ENCODE measurements around the gene FYB2.

Gene FYB2

DNA sequence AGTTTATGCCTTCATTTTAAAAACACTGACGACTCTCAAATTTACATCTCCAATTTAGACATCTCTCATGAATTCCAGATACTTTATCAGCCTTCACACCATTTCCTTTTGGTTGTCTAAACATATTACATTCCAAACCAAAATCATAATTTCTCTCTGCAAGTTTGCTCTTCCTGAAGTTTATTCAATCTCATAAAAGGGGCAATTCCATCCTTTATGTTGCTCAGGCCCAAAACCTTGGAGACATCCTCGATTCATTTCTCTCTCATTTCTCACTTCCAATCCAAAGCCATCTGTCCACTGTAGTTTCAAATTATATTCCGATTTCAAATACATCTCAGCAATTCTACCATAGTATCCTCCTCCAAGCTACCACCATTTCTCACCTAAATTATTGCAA lies 74.0 kb downstream of the FYB2 start:
- Histone ChIP-seq H3K9ac (ENCODE audit: low read length in 5 of 5) (no peak overlapping the region), H3K27me3 (ENCODE audit: control insufficient read depth in 5 of 5, insufficient read depth in 4 of 5, low read length in 5 of 5) (peaks cover 0 to 3% (median 0%) of the 10 kb centered on the region in 5 donors), H3K27ac (ENCODE audit: low read depth, low read length) (no peak overlapping the region), H3K36me3 (ENCODE audit: control insufficient read depth in 5 of 5, insufficient read depth in 5 of 5, low read length in 5 of 5) (no peaks in the 10 kb centered on the region), H3K4me3 (ENCODE audit: low read depth in 1 of 5, low read length in 5 of 5) (no peak overlapping the region), H3K9me3 (ENCODE audit: control insufficient read depth in 5 of 5, low read length in 5 of 5) (no peaks in the 10 kb centered on the region), H3K4me1 (ENCODE audit: control insufficient read depth in 5 of 5, insufficient read depth in 5 of 5, low read length in 5 of 5) (peaks cover 0 to 4% (median 0%) of the 10 kb centered on the region in 5 donors)

DNA sequence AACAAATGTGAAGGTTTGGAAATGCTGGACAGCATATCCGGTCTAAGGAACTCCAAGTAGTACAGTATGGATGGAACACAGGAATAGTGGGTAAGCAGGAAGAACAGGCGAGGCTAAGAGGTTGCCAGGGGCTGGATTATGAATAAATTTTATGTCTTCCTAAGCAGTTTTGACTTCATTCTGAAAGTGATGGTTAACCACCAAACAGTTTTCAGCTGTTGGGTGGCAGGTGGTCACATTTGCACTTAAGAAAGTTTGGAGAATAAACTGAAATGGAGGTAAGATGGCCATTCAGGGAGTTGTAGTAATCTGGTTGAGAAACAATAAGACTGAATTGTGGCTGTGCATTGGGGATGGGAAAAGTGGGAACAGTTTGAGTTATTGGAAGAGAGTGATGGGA lies 90.2 kb downstream of the FYB2 start:
- Histone ChIP-seq H3K27ac (ENCODE audit: low read depth, low read length) (no peak overlapping the region), H3K4me3 (ENCODE audit: low read depth in 1 of 5, low read length in 5 of 5) (no peak overlapping the region), H3K9me3 (ENCODE audit: control insufficient read depth in 5 of 5, low read length in 5 of 5) (no peaks in the 10 kb centered on the region), H3K9ac (ENCODE audit: low read length in 5 of 5) (no peak overlapping the region), H3K36me3 (ENCODE audit: control insufficient read depth in 5 of 5, insufficient read depth in 5 of 5, low read length in 5 of 5) (no peaks in the 10 kb centered on the region), H3K4me1 (ENCODE audit: control insufficient read depth in 5 of 5, insufficient read depth in 5 of 5, low read length in 5 of 5) (no peaks in the 10 kb centered on the region), H3K27me3 (ENCODE audit: control insufficient read depth in 5 of 5, insufficient read depth in 4 of 5, low read length in 5 of 5) (peaks cover 0 to 6% (median 2%) of the 10 kb centered on the region in 5 donors)

DNA sequence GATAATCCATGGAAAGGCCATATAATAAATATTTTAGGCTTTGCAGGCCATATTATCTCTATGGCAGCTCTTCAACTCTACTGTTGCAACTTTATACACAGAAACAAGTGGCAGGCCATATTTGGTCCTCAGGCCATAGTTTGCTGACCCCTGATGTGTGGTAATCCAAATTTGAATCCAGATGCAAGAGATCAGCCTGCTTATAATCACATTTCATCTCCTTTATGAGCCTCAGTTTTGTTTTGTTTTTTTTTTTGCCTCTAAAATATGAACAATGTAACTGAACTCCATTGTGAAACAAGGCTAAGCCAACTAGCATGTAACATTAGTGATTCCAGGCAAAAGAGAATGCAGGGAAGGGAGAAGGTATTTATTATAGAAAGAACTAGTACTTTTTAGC lies 92.5 kb downstream of the FYB2 start:
- H3K36me3 ChIP-seq (ENCODE audit: control insufficient read depth in 5 of 5, insufficient read depth in 5 of 5, low read length in 5 of 5): no peaks in the 10 kb centered on the region
- H3K4me1 ChIP-seq (ENCODE audit: control insufficient read depth in 5 of 5, insufficient read depth in 5 of 5, low read length in 5 of 5): no peaks in the 10 kb centered on the region
- no peak overlapping the region for H3K4me3 ChIP-seq (ENCODE audit: low read depth in 1 of 5, low read length in 5 of 5)
- no peak overlapping the region for H3K9ac ChIP-seq (ENCODE audit: low read length in 5 of 5)
- no peak overlapping the region for H3K27ac ChIP-seq (ENCODE audit: low read depth, low read length)
- peaks cover 0 to 6% (median 2%) of the 10 kb centered on the region in 5 donors for H3K27me3 ChIP-seq (ENCODE audit: control insufficient read depth in 5 of 5, insufficient read depth in 4 of 5, low read length in 5 of 5)
- H3K9me3 ChIP-seq (ENCODE audit: control insufficient read depth in 5 of 5, low read length in 5 of 5): no peaks in the 10 kb centered on the region

DNA sequence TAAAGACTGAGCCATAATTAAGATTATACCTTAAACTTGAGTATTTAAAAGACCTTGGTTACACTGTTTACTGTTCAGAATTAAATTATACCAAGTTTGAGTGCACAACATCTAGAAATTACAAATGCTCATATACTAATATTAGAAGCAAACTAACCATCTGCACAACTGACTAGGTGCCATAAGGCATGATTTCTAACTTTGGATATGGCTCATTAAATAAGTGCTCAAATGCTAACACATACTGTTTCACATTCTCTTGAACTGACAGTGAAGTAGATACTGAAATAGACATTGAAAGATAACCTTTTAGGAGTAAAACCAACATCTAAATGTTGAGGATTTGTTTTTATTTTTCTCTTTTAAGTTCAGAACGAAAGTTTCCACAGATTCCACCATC lies 100.0 kb downstream of the FYB2 start:
- no peaks in the 10 kb centered on the region for H3K27me3 ChIP-seq (ENCODE audit: control insufficient read depth in 5 of 5, insufficient read depth in 4 of 5, low read length in 5 of 5)
- H3K4me3 ChIP-seq (ENCODE audit: low read depth in 1 of 5, low read length in 5 of 5): no peak overlapping the region
- H3K27ac ChIP-seq (ENCODE audit: low read depth, low read length): no peak overlapping the region
- no peaks in the 10 kb centered on the region for H3K9me3 ChIP-seq (ENCODE audit: control insufficient read depth in 5 of 5, low read length in 5 of 5)
- no peaks in the 10 kb centered on the region for H3K4me1 ChIP-seq (ENCODE audit: control insufficient read depth in 5 of 5, insufficient read depth in 5 of 5, low read length in 5 of 5)
- H3K36me3 ChIP-seq (ENCODE audit: control insufficient read depth in 5 of 5, insufficient read depth in 5 of 5, low read length in 5 of 5): no peaks in the 10 kb centered on the region
- H3K9ac ChIP-seq (ENCODE audit: low read length in 5 of 5): no peak overlapping the region

GRCh38 chr1:56715156-56715555 lies 104.0 kb downstream of the FYB2 start:
- Histone ChIP-seq H3K27me3 (ENCODE audit: control insufficient read depth in 5 of 5, insufficient read depth in 4 of 5, low read length in 5 of 5) (no peaks in the 10 kb centered on the region), H3K9ac (ENCODE audit: low read length in 5 of 5) (no peak overlapping the region), H3K4me3 (ENCODE audit: low read depth in 1 of 5, low read length in 5 of 5) (no peak overlapping the region), H3K9me3 (ENCODE audit: control insufficient read depth in 5 of 5, low read length in 5 of 5) (no peaks in the 10 kb centered on the region), H3K4me1 (ENCODE audit: control insufficient read depth in 5 of 5, insufficient read depth in 5 of 5, low read length in 5 of 5) (no peaks in the 10 kb centered on the region), H3K36me3 (ENCODE audit: control insufficient read depth in 5 of 5, insufficient read depth in 5 of 5, low read length in 5 of 5) (no peaks in the 10 kb centered on the region), H3K27ac (ENCODE audit: low read depth, low read length) (no peak overlapping the region)

- no peak overlapping the region for H3K9ac ChIP-seq (ENCODE audit: low read length in 5 of 5)
- no peak overlapping the region for H3K4me3 ChIP-seq (ENCODE audit: low read depth in 1 of 5, low read length in 5 of 5)
- H3K36me3 ChIP-seq (ENCODE audit: control insufficient read depth in 5 of 5, insufficient read depth in 5 of 5, low read length in 5 of 5): no peaks in the 10 kb centered on the region
- no peaks in the 10 kb centered on the region for H3K9me3 ChIP-seq (ENCODE audit: control insufficient read depth in 5 of 5, low read length in 5 of 5)
- no peaks in the 10 kb centered on the region for H3K27me3 ChIP-seq (ENCODE audit: control insufficient read depth in 5 of 5, insufficient read depth in 4 of 5, low read length in 5 of 5)
- H3K4me1 ChIP-seq (ENCODE audit: control insufficient read depth in 5 of 5, insufficient read depth in 5 of 5, low read length in 5 of 5): no peaks in the 10 kb centered on the region
- no peak overlapping the region for H3K27ac ChIP-seq (ENCODE audit: low read depth, low read length)
Measured at GRCh38 chr1:56713112-56713511, 106.1 kb downstream of the FYB2 start.

- no peak overlapping the region for H3K9ac ChIP-seq (ENCODE audit: low read length in 5 of 5)
- no peaks in the 10 kb centered on the region for H3K36me3 ChIP-seq (ENCODE audit: control insufficient read depth in 5 of 5, insufficient read depth in 5 of 5, low read length in 5 of 5)
- H3K4me1 ChIP-seq (ENCODE audit: control insufficient read depth in 5 of 5, insufficient read depth in 5 of 5, low read length in 5 of 5): no peaks in the 10 kb centered on the region
- H3K27ac ChIP-seq (ENCODE audit: low read depth, low read length): no peak overlapping the region
- H3K4me3 ChIP-seq (ENCODE audit: low read depth in 1 of 5, low read length in 5 of 5): no peak overlapping the region
- no peaks in the 10 kb centered on the region for H3K27me3 ChIP-seq (ENCODE audit: control insufficient read depth in 5 of 5, insufficient read depth in 4 of 5, low read length in 5 of 5)
- H3K9me3 ChIP-seq (ENCODE audit: control insufficient read depth in 5 of 5, low read length in 5 of 5): no peaks in the 10 kb centered on the region
Measured at GRCh38 chr1:56712150-56712549, 107.1 kb downstream of the FYB2 start.

DNA sequence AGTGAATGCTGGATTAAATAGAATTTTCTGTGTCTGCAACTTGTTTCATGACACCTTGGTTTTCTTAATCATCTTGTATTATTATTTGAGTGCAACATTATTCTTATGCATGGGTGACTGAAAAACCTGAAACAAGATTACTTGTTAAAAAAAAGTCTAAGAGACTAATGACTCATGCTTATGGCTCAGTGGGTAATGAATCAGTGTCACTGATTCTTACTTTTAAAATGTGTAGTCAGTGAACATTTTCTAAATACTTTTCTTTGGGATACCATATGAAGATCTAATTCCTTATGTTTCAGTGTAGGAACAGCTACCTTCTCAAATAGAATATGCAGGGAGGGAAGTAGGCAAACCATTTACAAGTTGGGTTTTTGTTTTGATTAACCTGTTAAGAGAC lies 108.6 kb downstream of the FYB2 start:
- Histone ChIP-seq H3K9ac (ENCODE audit: low read length in 5 of 5) (no peak overlapping the region), H3K27ac (ENCODE audit: low read depth, low read length) (no peak overlapping the region), H3K4me3 (ENCODE audit: low read depth in 1 of 5, low read length in 5 of 5) (no peak overlapping the region), H3K4me1 (ENCODE audit: control insufficient read depth in 5 of 5, insufficient read depth in 5 of 5, low read length in 5 of 5) (no peaks in the 10 kb centered on the region), H3K27me3 (ENCODE audit: control insufficient read depth in 5 of 5, insufficient read depth in 4 of 5, low read length in 5 of 5) (no peaks in the 10 kb centered on the region), H3K36me3 (ENCODE audit: control insufficient read depth in 5 of 5, insufficient read depth in 5 of 5, low read length in 5 of 5) (peaks cover 0 to 5% (median 0%) of the 10 kb centered on the region in 5 donors), H3K9me3 (ENCODE audit: control insufficient read depth in 5 of 5, low read length in 5 of 5) (no peaks in the 10 kb centered on the region)

GRCh38 chr1:56709995-56710394 lies 109.2 kb downstream of the FYB2 start:
- H3K4me1 ChIP-seq (ENCODE audit: control insufficient read depth in 5 of 5, insufficient read depth in 5 of 5, low read length in 5 of 5): no peaks in the 10 kb centered on the region

DNA sequence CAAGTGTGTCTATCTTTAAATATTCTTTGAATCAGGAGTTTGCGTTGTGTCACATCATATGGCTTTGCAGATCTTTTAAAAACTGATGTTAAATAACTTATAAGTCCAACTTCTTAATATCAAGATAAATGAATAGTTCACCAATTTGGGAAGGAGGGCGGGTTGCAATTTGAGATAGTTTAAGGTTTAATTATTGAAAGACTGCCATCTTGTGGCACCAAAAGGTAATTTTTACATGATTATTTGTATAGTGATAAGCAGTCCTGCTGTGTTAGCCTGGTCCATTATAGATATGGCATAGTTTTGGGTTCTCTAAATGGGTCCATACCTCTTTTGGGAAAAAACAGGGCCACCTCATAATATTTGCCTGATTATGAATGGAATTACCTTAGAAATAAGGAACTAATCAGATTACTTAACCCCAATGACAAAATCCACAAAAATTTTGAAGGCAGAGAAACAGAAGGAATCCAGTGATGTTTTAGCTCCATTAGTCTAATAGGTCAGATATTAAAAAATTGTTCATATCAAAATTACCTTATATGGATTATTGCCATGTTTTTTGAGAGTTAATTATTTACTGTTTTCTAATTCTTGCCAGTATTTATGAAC lies 109.8 kb downstream of the FYB2 start:
- Histone ChIP-seq H3K9ac (ENCODE audit: low read length in 5 of 5) (no peak overlapping the region), H3K4me3 (ENCODE audit: low read depth in 1 of 5, low read length in 5 of 5) (no peak overlapping the region), H3K27me3 (ENCODE audit: control insufficient read depth in 5 of 5, insufficient read depth in 4 of 5, low read length in 5 of 5) (no peaks in the 10 kb centered on the region), H3K36me3 (ENCODE audit: control insufficient read depth in 5 of 5, insufficient read depth in 5 of 5, low read length in 5 of 5) (peaks cover 0 to 5% (median 0%) of the 10 kb centered on the region in 5 donors), H3K9me3 (ENCODE audit: control insufficient read depth in 5 of 5, low read length in 5 of 5) (no peaks in the 10 kb centered on the region), H3K4me1 (ENCODE audit: control insufficient read depth in 5 of 5, insufficient read depth in 5 of 5, low read length in 5 of 5) (no peaks in the 10 kb centered on the region), H3K27ac (ENCODE audit: low read depth, low read length) (no peak overlapping the region)

More at GRCh38 chr1:56709995-56710394, 109.2 kb downstream of the FYB2 start:
- Histone ChIP-seq H3K27ac (ENCODE audit: low read depth, low read length) (no peak overlapping the region), H3K36me3 (ENCODE audit: control insufficient read depth in 5 of 5, insufficient read depth in 5 of 5, low read length in 5 of 5) (peaks cover 0 to 5% (median 0%) of the 10 kb centered on the region in 5 donors), H3K9me3 (ENCODE audit: control insufficient read depth in 5 of 5, low read length in 5 of 5) (no peaks in the 10 kb centered on the region), H3K9ac (ENCODE audit: low read length in 5 of 5) (no peak overlapping the region), H3K27me3 (ENCODE audit: control insufficient read depth in 5 of 5, insufficient read depth in 4 of 5, low read length in 5 of 5) (no peaks in the 10 kb centered on the region), H3K4me3 (ENCODE audit: low read depth in 1 of 5, low read length in 5 of 5) (no peak overlapping the region)
